GM23338 (cell line): Measurements from ENCODE around the gene SSMEM1. TPM values are rescaled to one million over a fixed set of nuclear protein-coding genes. Genes with fewer than 3 reads are reported as not detected.

ENCODE experiments used
- CREB1 ChIP-seq: fragments of 250-450 bp; sonication (Bioruptor Pico); IDR thresholded peaks from 2 replicates; pipeline ENCODE4 v1.5.0; 2020; ENCODE audit warnings: low read depth, mild to moderate bottlenecking, moderate library complexity
- EZH2phosphoT487 ChIP-seq: fragments of 200-600 bp; sonication (generic); IDR thresholded peaks from one replicate; pipeline ENCODE4 v1.8.1; 2018; ENCODE audit warnings: antibody characterized with exemption; ENCODE audit not compliant: unreplicated experiment
- JUNB ChIP-seq: IDR thresholded peaks from one replicate; pipeline ENCODE4 v1.6.1; 2016; ENCODE audit warnings: antibody characterized with exemption; ENCODE audit not compliant: unreplicated experiment
- NANOG ChIP-seq: IDR thresholded peaks from 2 replicates; pipeline ENCODE4 v1.6.1; 2016; ENCODE audit warnings: antibody characterized with exemption, borderline replicate concordance
- REST ChIP-seq: IDR thresholded peaks from one replicate; pipeline ENCODE4 v1.6.1; 2018; ENCODE audit warnings: antibody characterized with exemption; ENCODE audit not compliant: unreplicated experiment
- STAT1 ChIP-seq: IDR thresholded peaks from one replicate; pipeline ENCODE4 v1.6.1; 2016; ENCODE audit warnings: antibody characterized with exemption; ENCODE audit not compliant: unreplicated experiment
- ZNF114 ChIP-seq: fragments of 250-450 bp; sonication (Bioruptor Pico); IDR thresholded peaks from 2 replicates; pipeline ENCODE4 v1.5.0; 2020; ENCODE audit warnings: mild to moderate bottlenecking, moderate library complexity
- ZNF462 ChIP-seq: fragments of 250-450 bp; sonication (Bioruptor Pico); IDR thresholded peaks from 2 replicates; pipeline ENCODE4 v1.5.0; 2020; ENCODE audit warnings: mild to moderate bottlenecking, moderate library complexity
- polyA plus RNA-seq: library from polyadenylated mRNA; unstranded; fragments of >200 nt; fragmentation: Nextera tagmentation; extraction: Ambion mirVana; gene quantifications from 2 replicates; pipeline ENCODE4 v1.2.1, GENCODE V29; 2016
- total RNA-seq: library from RNA; depleted of rRNA; stranded (reverse); fragments of >200 nt; shearing (Covaris generic); gene quantifications from 2 replicates; pipeline ENCODE4 v1.2.3, GENCODE V29; 2014

The SSMEM1 gene
- total and polyA plus RNA-seq, 2 experiments from 2014 or later: not detected

- TF ChIP-seq ZNF462 (CRISPR knock-in tag) (no peak), NANOG (no peak), EZH2phosphoT487 (no peak), CREB1 (no peak), ZNF114 (CRISPR knock-in tag) (no peak), JUNB (no peak), STAT1 (no peak), REST (no peak)
Observed at GRCh38 chr7:130179631-130180030, 28.0 kb upstream of the SSMEM1 start (continued).
